ENCODE data around the gene WDR53. TPM values are rescaled to one million over a fixed set of nuclear protein-coding genes. Genes with fewer than 3 reads are reported as not detected.
"Not testable (repeated sequence)": the region's sequence is repeated elsewhere in the genome, so short reads cannot be mapped to it uniquely, and the experiment has no call there.

The WDR53 gene
- total RNA-seq, 1 donor: 7.1 TPM

DNA sequence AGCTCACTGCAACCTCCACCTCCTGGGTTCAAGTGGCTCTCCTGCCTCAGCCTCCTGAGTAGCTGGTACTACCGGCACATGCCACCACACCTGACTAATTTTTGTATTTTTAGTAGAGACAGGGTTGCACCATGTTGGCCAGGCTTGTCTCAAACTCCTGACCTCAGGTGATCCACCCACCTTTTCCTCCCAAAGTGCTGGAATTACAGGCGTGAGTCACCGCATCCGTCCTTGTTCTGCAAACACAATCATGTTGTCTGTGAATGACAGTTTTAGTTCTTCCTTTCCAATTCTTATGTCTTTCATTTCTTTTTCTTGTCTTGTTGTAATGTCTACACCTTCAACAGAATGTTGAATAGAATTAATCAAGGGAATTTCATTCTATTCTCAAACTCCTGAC lies 36.9 kb downstream of the WDR53 start:
- H3K4me3 ChIP-seq (ENCODE audit: low read depth, low read length): no peak overlapping the region
- TF ChIP-seq, protein P1, sequence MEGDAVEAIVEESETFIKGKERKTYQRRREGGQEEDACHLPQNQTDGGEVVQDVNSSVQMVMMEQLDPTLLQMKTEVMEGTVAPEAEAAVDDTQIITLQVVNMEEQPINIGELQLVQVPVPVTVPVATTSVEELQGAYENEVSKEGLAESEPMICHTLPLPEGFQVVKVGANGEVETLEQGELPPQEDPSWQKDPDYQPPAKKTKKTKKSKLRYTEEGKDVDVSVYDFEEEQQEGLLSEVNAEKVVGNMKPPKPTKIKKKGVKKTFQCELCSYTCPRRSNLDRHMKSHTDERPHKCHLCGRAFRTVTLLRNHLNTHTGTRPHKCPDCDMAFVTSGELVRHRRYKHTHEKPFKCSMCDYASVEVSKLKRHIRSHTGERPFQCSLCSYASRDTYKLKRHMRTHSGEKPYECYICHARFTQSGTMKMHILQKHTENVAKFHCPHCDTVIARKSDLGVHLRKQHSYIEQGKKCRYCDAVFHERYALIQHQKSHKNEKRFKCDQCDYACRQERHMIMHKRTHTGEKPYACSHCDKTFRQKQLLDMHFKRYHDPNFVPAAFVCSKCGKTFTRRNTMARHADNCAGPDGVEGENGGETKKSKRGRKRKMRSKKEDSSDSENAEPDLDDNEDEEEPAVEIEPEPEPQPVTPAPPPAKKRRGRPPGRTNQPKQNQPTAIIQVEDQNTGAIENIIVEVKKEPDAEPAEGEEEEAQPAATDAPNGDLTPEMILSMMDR (IDR thresholded peaks at IDR 0.05; ENCODE audit: insufficient read depth, low read length): no peak
- DNase-seq (ENCODE audit: low read depth): no peak

DNA sequence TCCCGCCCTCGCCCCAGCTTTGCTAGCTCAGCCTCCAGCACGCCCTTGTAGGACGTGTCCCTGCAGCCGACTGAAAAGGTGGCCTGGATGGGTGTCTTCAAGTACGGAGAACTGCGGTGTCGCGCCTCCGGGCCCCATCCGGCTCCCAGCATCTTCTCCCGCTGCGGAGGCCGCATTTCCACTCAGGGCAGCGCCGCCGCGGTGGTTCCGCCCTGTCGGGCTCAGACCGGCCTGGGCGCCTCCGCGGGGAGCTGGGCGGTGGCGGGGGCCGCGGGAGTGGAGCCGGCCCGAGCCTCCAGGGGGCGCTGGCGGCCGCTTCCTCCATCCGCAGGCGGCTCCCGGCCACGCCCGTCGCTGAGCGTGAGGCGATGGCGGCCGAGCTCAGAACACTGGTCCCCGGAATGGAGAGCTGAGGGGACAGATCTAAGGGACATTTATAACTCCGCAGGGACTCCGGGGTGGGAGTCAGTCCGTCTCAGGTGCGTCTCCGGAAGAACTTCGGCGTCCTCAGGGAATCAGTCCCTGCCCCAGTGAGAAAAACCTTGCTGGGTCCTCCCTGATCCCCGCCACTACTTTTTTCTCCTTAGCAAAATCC lies 39.6 kb downstream of the WDR53 start:
- DNase-seq (ENCODE audit: low read depth): peak; percentile 51
- peak overlapping the region; percentile 54 for H3K4me3 ChIP-seq (ENCODE audit: low read depth, low read length)
- TF ChIP-seq, protein P1 (IDR thresholded peaks at IDR 0.05; ENCODE audit: insufficient read depth, low read length): peak; percentile 48

DNA sequence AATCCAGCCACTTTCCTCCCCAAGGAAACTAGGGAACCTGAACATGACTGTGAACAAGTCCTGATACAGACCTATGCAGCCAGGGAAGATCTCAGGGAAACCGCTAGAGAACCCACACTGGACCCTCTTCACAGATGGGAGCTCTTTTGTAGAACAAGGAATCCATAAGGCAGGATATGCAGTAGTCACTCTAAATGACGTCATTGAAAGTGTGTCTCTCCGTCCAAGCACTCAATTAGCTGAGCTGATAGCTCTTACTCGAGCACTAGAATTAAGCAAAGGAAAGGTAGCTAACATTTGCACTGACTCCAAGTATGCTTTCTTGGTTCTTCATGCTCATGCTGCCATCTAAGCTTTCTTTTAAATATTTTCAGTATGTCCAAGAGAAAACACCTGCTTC lies 43.2 kb downstream of the WDR53 start:
- TF ChIP-seq, protein P1 (IDR thresholded peaks at IDR 0.05; ENCODE audit: insufficient read depth, low read length): no peak
- DNase-seq (ENCODE audit: low read depth): no peak
- H3K4me3 ChIP-seq (ENCODE audit: low read depth, low read length): no peak overlapping the region

DNA sequence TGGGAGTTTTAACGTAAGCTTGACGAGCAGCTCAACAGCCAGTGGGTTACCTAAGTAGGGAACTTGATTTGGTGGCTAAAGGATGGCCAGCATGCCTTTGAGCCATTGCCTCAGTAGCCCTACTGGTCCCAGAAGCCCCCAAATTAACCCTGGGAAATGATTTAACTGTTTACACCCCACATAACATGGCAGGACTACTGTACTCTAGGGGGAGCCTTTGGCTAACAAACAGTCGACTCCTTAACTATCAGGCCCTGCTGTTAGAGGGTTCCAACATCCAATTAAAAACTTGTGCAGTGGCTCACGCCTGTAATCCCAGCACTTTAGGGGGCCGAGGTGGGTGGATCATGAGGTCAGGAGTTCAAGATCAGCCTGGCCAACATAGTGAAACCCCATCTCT lies 43.8 kb downstream of the WDR53 start:
- DNase-seq (ENCODE audit: low read depth): no peak
- H3K4me3 ChIP-seq (ENCODE audit: low read depth, low read length): no peak overlapping the region
- TF ChIP-seq, protein P1 (IDR thresholded peaks at IDR 0.05; ENCODE audit: insufficient read depth, low read length): peak; percentile 10

DNA sequence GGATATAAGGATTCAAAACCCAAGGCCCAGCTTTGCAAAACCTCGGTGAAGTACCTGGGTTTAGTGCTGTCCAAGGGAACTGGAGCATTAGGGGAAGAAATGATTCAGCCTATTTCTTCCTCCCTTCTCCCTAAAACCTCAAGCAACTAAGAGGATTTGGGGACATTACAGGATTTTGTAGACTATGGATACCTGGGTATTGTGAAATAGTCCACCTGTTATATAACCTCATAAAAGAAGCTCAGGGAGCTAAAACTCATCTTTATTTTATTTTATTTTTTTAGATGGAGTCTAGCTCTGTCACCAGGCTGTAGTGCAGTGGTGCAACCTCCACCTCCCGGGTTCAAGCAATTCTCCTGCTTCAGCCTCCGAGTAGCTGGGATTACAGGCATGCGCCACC lies 44.5 kb downstream of the WDR53 start:
- no peak overlapping the region for H3K4me3 ChIP-seq (ENCODE audit: low read depth, low read length)
- TF ChIP-seq, protein P1 (IDR thresholded peaks at IDR 0.05; ENCODE audit: insufficient read depth, low read length): no peak
- DNase-seq (ENCODE audit: low read depth): no peak

DNA sequence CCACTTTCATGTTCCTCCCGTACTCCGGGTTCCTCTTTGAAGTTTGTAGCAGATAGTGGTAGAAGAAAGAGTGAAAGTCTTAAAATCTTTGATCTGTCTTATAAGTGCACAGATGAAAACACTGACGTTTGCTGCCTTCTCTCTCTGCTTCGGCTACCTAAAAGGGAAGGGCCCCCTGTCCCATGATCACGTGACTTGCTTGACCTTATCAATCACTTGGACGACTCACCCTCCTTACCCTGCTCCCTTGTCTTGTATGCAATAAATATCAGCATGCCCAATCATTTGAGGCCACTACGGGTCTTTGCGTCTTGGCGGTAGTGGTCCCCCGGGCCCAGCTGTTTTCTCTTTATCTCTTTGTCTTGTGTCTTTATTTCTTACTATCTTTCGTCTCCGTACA lies 47.1 kb downstream of the WDR53 start:
- DNase-seq (ENCODE audit: low read depth); H3K4me3 ChIP-seq (ENCODE audit: low read depth, low read length): not testable (repeated sequence)

DNA sequence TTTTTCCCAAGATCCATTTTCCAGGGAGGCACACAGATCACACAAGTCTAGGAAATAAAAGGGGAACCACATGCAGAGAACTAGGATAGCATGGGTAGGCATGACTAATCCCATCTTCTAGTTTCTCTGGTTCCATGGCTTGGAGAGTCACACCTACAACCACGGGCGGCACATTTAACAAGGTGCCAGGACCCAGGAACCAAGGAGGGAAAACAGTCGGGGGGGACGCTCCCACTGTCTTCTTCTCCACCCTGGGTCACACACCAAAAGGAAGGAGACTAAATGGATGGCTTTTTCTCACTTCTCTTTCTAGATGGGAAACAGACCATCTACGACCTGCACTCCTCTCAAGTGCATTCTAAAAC lies 48.7 kb downstream of the WDR53 start:
- DNase-seq (ENCODE audit: low read depth): no peak
- no peak overlapping the region for H3K4me3 ChIP-seq (ENCODE audit: low read depth, low read length)
- TF ChIP-seq, protein P1 (IDR thresholded peaks at IDR 0.05; ENCODE audit: insufficient read depth, low read length): no peak

All from fibroblast of the aortic adventitia (primary cell).